ENCODE data around the gene CARM1.
A peak's percentile ranks its signal among the peaks of the same experiment; 100 is the strongest.
"Not testable (repeated sequence)": the region's sequence is repeated elsewhere in the genome, so short reads cannot be mapped to it uniquely, and the experiment has no call there.

CARM1 gene

GRCh38 chr19:10870955-10871603 is at the start of gene CARM1:
TSS of gene CARM1 (plus strand) at chr19:10871553. CDS start at chr19:10871703, 150 bp downstream.
- DNase-seq (ENCODE audit: low spot score), result peak; percentile 98

- DNase-seq (ENCODE audit: low spot score), result no peak
Measured at GRCh38 chr19:10823690-10824089, 47.7 kb upstream of the CARM1 start.

- DNase-seq (ENCODE audit: low spot score), result no peak
Measured at GRCh38 chr19:10826231-10826630, 45.1 kb upstream of the CARM1 start.

GRCh38 chr19:10826846-10827245 is 44.5 kb upstream of the CARM1 start:
- no peak for DNase-seq (ENCODE audit: low spot score)

GRCh38 chr19:10828981-10829821 is 42.2 kb upstream of the CARM1 start:
- DNase-seq (ENCODE audit: low spot score), result no peak

GRCh38 chr19:10829967-10830366 is 41.4 kb upstream of the CARM1 start:
- no peak for DNase-seq (ENCODE audit: low spot score)

GRCh38 chr19:10830370-10830769 is 41.0 kb upstream of the CARM1 start:
- no peak for DNase-seq (ENCODE audit: low spot score)

GRCh38 chr19:10830931-10831779 is 40.2 kb upstream of the CARM1 start:
- no peak for DNase-seq (ENCODE audit: low spot score)

- DNase-seq (ENCODE audit: low spot score), result no peak
Measured at GRCh38 chr19:10831987-10832938, 39.1 kb upstream of the CARM1 start.

- DNase-seq (ENCODE audit: low spot score), result no peak
Measured at GRCh38 chr19:10832939-10833296, 38.4 kb upstream of the CARM1 start.

- DNase-seq (ENCODE audit: low spot score), result no peak
Measured at GRCh38 chr19:10835089-10835753, 36.1 kb upstream of the CARM1 start.

GRCh38 chr19:10835754-10836478 is 35.4 kb upstream of the CARM1 start, which contains the start of gene TMED1:
TSS of gene TMED1 (minus strand) at chr19:10836212. CDS start at chr19:10836191, 21 bp downstream.
- DNase-seq (ENCODE audit: low spot score), result peak; percentile 100

GRCh38 chr19:10836479-10837330 is 34.6 kb upstream of the CARM1 start:
- no peak for DNase-seq (ENCODE audit: low spot score)

- not testable (repeated sequence) for DNase-seq (ENCODE audit: low spot score)
Measured at GRCh38 chr19:10837649-10838048, 33.7 kb upstream of the CARM1 start.

GRCh38 chr19:10838377-10838776 is 33.0 kb upstream of the CARM1 start:
- DNase-seq (ENCODE audit: low spot score), result no peak

GRCh38 chr19:10839114-10840050 is 32.0 kb upstream of the CARM1 start:
- DNase-seq (ENCODE audit: low spot score), result no peak

- DNase-seq (ENCODE audit: low spot score), result no peak
Measured at GRCh38 chr19:10842788-10843187, 28.6 kb upstream of the CARM1 start.
